GM12878 (cell line): ENCODE measurements around the gene USP4. TPM values are rescaled to one million over a fixed set of nuclear protein-coding genes. Genes with fewer than 3 reads are reported as not detected.

ENCODE experiments used
- ATAC-seq: fragments of 200-7000 bp; cut with Tn5 transposase; 3 replicates; pipeline ENCODE4 v1.9.1; 2020; ENCODE audit warnings: mild to moderate bottlenecking, moderate library complexity
- BruUV-seq: library from RNA; stranded (reverse); fragments of 400-500 nt; replicated peaks from 2 replicates; lab custom pipeline; 2021; lab: Mats Ljungman, UMichigan
- CTCF ChIA-PET: fragments of 300-600 bp; sonication (Branson Sonifier 250); formaldehyde crosslinking; extraction: SDS; loops from one replicate; lab custom pipeline; 2021; ENCODE audit warnings: inconsistent platforms; lab: Yijun Ruan, JAX
- POLR2A ChIA-PET: fragments of 350-600 bp; formaldehyde crosslinking; extraction: SDS; loops from one replicate; lab custom pipeline; 2021; ENCODE audit warnings: inconsistent platforms; lab: Charles Lee
- RAD21 ChIA-PET: fragments of 300-600 bp; sonication (Branson Sonifier 250); formaldehyde crosslinking; loops from one replicate; lab custom pipeline; 2023; ENCODE audit warnings: antibody characterized with exemption; ENCODE audit not compliant: unreplicated experiment; lab: Charles Lee
- SMC1A ChIA-PET: fragments of 300-600 bp; sonication (Branson Sonifier 250); formaldehyde crosslinking; loops from one replicate; lab custom pipeline; 2023; ENCODE audit not compliant: unreplicated experiment, uncharacterized antibody; lab: Charles Lee
- DNase-seq: peaks from one replicate; pipeline ENCODE4 v3.0.0-alpha.2; 2011; ENCODE audit warnings: low read depth, low spot score
- FAIRE-seq: peaks from 3 replicates; lab custom pipeline; 2011; peaks lifted over from hg19 to GRCh38; lab: Jason Lieb, UNC
- H2AFZ ChIP-seq: 2 replicates; pipeline ENCODE4 v1.6.0; 2011; ENCODE audit warnings: low read depth, low read length, control low read depth; ENCODE audit not compliant: control insufficient read depth
- H3K27ac ChIP-seq: 2 replicates; pipeline ENCODE4 v1.5.1; 2011; ENCODE audit warnings: control low read depth; ENCODE audit not compliant: control insufficient read depth, insufficient read depth
- H3K27me3 ChIP-seq, 2 experiments: replicated peaks in 1 of 2; 2 replicates each; pipeline versions ENCODE4 v1.6.0 to v1.6.1; 2011; ENCODE audit warnings: low read length in 1 of 2; ENCODE audit not compliant: control insufficient read depth in 2 of 2, insufficient read depth in 2 of 2
- H3K36me3 ChIP-seq, 2 experiments: 2 replicates each; pipeline ENCODE4 v1.5.1; 2011; ENCODE audit warnings: low read length in 1 of 2; ENCODE audit not compliant: control insufficient read depth in 2 of 2, insufficient read depth in 2 of 2
- H3K4me1 ChIP-seq: 2 replicates; pipeline ENCODE4 v1.6.1; 2011; ENCODE audit warnings: mild to moderate bottlenecking, low read length, moderate library complexity, mixed read lengths; ENCODE audit not compliant: control insufficient read depth, insufficient read depth
- H3K4me2 ChIP-seq: 2 replicates; pipeline ENCODE4 v1.6.0; 2011; ENCODE audit warnings: control low read depth; ENCODE audit not compliant: control insufficient read depth, insufficient read depth
- H3K4me3 ChIP-seq: fragments of 200-600 bp; sonication (generic); 2 replicates; pipeline ENCODE4 v1.5.1; 2016
- H3K79me2 ChIP-seq: 2 replicates; pipeline ENCODE4 v1.6.0; 2011; ENCODE audit warnings: low read length; ENCODE audit not compliant: control insufficient read depth, insufficient read depth
- H3K9ac ChIP-seq: 2 replicates; pipeline ENCODE4 v1.8.0; 2011; ENCODE audit warnings: low read length, control low read depth, mixed read lengths; ENCODE audit not compliant: control insufficient read depth, insufficient read depth
- H3K9me3 ChIP-seq: replicated peaks from 3 replicates; pipeline ENCODE4 v1.5.1; 2011; ENCODE audit warnings: mild to moderate bottlenecking, low read length; ENCODE audit not compliant: control insufficient read depth, insufficient read depth
- H4K20me1 ChIP-seq: 2 replicates; pipeline ENCODE4 v1.6.0; 2011; ENCODE audit not compliant: control insufficient read depth, insufficient read depth
- ATF7 ChIP-seq: fragments of 450-650 bp; IDR thresholded peaks from 2 replicates; pipeline ENCODE4 v1.6.1; 2016; ENCODE audit warnings: low read depth, mild to moderate bottlenecking
- MTA2 ChIP-seq: fragments of 450-650 bp; IDR thresholded peaks from 2 replicates; pipeline ENCODE4 v1.6.1; 2016; ENCODE audit warnings: low read depth, mild to moderate bottlenecking, moderate library complexity
- MYC ChIP-seq: IDR thresholded peaks from 2 replicates; pipeline ENCODE4 v1.6.1; 2011; ENCODE audit warnings: mild to moderate bottlenecking, low read length, moderate library complexity, inconsistent platforms; ENCODE audit not compliant: insufficient read depth, insufficient replicate concordance, insufficient read length, severe bottlenecking
- NFXL1 ChIP-seq: fragments of 450-650 bp; IDR thresholded peaks from 2 replicates; pipeline ENCODE4 v1.6.1; 2017; ENCODE audit warnings: antibody characterized with exemption, mild to moderate bottlenecking, borderline replicate concordance
- NRF1 ChIP-seq: conservative IDR thresholded peaks from 2 replicates; pipeline ENCODE4 v1.6.1; 2011; ENCODE audit warnings: mild to moderate bottlenecking, low read depth, low read length, improper control_type of control experiment
- PAX5 ChIP-seq: IDR thresholded peaks from 2 replicates; pipeline ENCODE4 v1.6.1; 2011; ENCODE audit warnings: low read depth, low read length, borderline replicate concordance
- SPI1 ChIP-seq: IDR thresholded peaks from 2 replicates; pipeline ENCODE4 v1.6.1; 2011; ENCODE audit warnings: low read depth, mild to moderate bottlenecking, low read length, moderate library complexity, borderline replicate concordance; ENCODE audit not compliant: insufficient read depth
- ZNF622 ChIP-seq: fragments of 450-650 bp; IDR thresholded peaks from 2 replicates; pipeline ENCODE4 v1.6.1; 2017; ENCODE audit warnings: mild to moderate bottlenecking, inconsistent platforms
- WGBS: methylation state at CpG from one replicate; pipeline ENCODE4 v1.1.6; 2016; ENCODE audit warnings: low lambda C conversion rate; ENCODE audit not compliant: insufficient replicate concordance, insufficient coverage; ENCODE audit errors: missing lambda C conversion rate; 5-methylcytosine and 5-hydroxymethylcytosine counted together
- in situ Hi-C: fragments of 300-500 bp; cut with MboI; formaldehyde crosslinking; loops from 9 replicates; pipeline ENCODE4 v1.14.3; 2018; ENCODE audit warnings: mixed read lengths
- intact Hi-C: fragments of 100-400 bp; cut with micrococcal nuclease; formaldehyde crosslinking; loops from one replicate; pipeline ENCODE4 v1.14.2; 2022; ENCODE audit not compliant: unreplicated experiment
- polyA plus RNA-seq, 11 experiments: library from polyadenylated mRNA; depleted of rRNA in 4 of 11; unstranded in 6 of 11; stranded (reverse) in 5 of 11; fragments of >200 nt; fragmentation: Nextera tagmentation in 4 of 11; fragmentation: Illumina TruSeq in 1 of 11; extraction: Ambion mirVana in 4 of 11; extraction: Trizol in 1 of 11; gene quantifications; 1 replicate in 1 of 11; 2 replicates in 10 of 11; pipeline versions ENCODE4 v1.2.1 to v1.2.3, GENCODE V29; 2011 to 2016; ENCODE audit warnings: inconsistent platforms in 2 of 11, missing spikeins in 2 of 11, low read depth in 1 of 11
- total RNA-seq, 4 experiments: library from RNA; depleted of rRNA in 3 of 4; stranded (reverse); fragments of >200 nt in 3 of 4; fragmentation: Illumina TruSeq in 1 of 4; extraction: Trizol in 1 of 4; gene quantifications; 2 replicates each; pipeline versions ENCODE4 v1.2.1 to v1.2.3, GENCODE V29; 2013 to 2021
- TF ChIP-seq, protein P1 (sequence below), 3 experiments: IDR thresholded peaks in 2 of 3; conservative IDR thresholded peaks in 1 of 3; 2 replicates each; pipeline ENCODE4 v1.5.1; 2011; ENCODE audit warnings: low read depth in 3 of 3, low read length in 3 of 3, mild to moderate bottlenecking in 3 of 3, control low read depth in 2 of 3, moderate library complexity in 2 of 3, inconsistent platforms in 1 of 3, mixed read lengths in 1 of 3; ENCODE audit not compliant: control insufficient read depth in 2 of 3, insufficient read depth in 1 of 3; ENCODE audit errors: extremely low read depth in 1 of 3
- TF ChIP-seq, protein P2 (sequence below): IDR thresholded peaks from 2 replicates; pipeline ENCODE4 v1.6.1; 2011; ENCODE audit warnings: mild to moderate bottlenecking, low read depth, low read length, moderate library complexity; ENCODE audit not compliant: insufficient replicate concordance

Gene USP4
- total and polyA plus RNA-seq, 10 of the 15 experiments (the other 5 are each of a cell fraction or from before 2014, with no cell fraction given), result 26.5 to 77.1 (median 66.0) TPM

DNA sequence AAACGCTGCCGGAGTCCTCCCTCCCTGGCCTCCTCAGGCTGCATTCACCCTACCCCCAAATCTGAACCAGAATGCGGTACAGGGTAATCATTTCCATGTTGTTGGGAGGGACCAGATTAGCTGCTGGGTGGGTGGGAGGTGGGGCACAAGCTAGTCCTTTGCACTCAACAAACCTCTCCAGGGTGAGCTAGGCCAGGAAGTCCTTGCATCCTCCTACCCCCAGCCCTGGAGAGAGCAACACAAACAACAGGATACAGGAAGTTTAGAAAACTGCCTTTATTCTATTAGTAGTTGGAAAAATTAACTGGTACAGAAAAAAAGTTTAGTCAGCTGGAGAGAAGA is 19.0 kb upstream of the USP4 start:
- peak; percentile 20 for TF ChIP-seq NFXL1
- TF ChIP-seq PAX5, result no peak
- intact Hi-C loops (loop anchor here (1.0 to 5.0 kb wide), 2 partner anchors 19 to 48 kb away; partner anchors contain the start of gene USP4), in situ Hi-C loops (no loop called here)
- Histone ChIP-seq H3K27ac (peak overlapping the region; percentile 96), H3K9me3 (no peaks in the 10 kb centered on the region), H3K79me2 (peaks cover 27% of the 10 kb centered on the region), H2AFZ (peak overlapping the region; percentile 71; the same call in 1 of the 2 replicates), H3K4me1 (peaks cover 11% of the 10 kb centered on the region), H3K36me3 (peaks cover 14 to 30% of the 10 kb centered on the region in 2 experiments), H3K9ac (peak overlapping the region; percentile 94), H3K4me2 (peak overlapping the region; percentile 86), H3K4me3 (peak overlapping the region; percentile 57; the same call in 1 of the 2 replicates), H3K27me3 (no peaks in the 10 kb centered on the region), H4K20me1 (no peaks in the 10 kb centered on the region)
- ChIA-PET SMC1A (interaction anchor here (0.8 to 5.0 kb wide), 9 partner anchors 14 to 90 kb away, joined by 3 to 34 read pairs (median 5); partner anchors contain the start of genes RHOA, TCTA and USP4), CTCF (interaction anchor here (0.7 to 4.1 kb wide), 6 partner anchors 8 to 50 kb away, joined by 3 to 32 read pairs (median 4); partner anchors contain the start of gene USP4), RAD21 (interaction anchor here (0.7 to 2.9 kb wide), 8 partner anchors 14 to 105 kb away, joined by 3 to 31 read pairs (median 5); partner anchors contain the start of genes RHOA, TCTA and USP4), POLR2A (interaction anchor here (0.5 to 4.2 kb wide), 14 partner anchors 14 to 265 kb away, joined by 3 to 40 read pairs (median 4); partner anchors contain the start of genes NICN1, QRICH1, RHOA and USP19)
- peak; percentile 29; the same call in 2 of the 3 replicates for ATAC-seq
- no peak for FAIRE-seq
- WGBS, result 33% methylated on average over 3 of the region's 3 CpGs
- no peak for DNase-seq
- no TSS peak for BruUV-seq

DNA sequence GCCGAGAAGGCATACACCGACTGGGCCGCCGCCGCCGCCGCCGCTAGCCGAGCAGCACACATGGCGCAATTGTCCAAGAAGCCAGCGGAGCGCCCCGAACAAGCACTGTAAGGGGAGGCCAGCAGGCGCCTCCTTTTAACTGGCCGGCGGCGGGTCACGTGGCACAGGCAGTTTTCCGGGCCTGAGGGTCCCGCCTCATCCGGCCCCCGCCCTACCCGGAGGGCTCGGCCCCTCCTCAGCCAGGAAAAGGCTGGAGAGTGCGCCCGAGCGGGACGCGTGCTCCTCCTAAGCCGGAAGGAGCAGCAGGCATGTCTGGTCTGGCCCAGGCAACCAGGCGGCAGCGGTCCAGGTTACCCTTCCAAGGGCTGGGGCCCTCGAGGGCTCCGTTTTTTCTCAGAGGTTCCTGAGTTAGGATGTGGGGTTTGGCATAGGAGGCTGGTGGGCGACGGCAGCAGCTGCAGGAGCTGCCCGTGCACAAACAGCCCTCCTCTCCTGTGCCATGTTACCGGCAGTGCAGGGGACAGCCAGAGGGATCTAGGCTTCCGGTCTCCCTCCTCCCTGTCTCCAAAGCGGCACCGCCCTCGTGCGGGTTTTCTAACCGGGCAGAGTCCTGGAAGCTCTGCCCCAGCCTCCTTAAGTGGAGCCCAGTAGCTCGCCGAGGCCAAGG is 18.5 kb upstream of the USP4 start, which contains the start of gene GPX1:
Gene GPX1, minus strand, starts transcription at position 137 of the 667 bp plus-strand sequence. Its CDS starts 75 bp downstream, at position 62.
- peaks cover 27% of the 10 kb centered on the region for H3K79me2 ChIP-seq
- H3K9me3 ChIP-seq, result no peaks in the 10 kb centered on the region
- ChIA-PET SMC1A (interaction anchor here (0.8 to 5.0 kb wide), 12 partner anchors 13 to 91 kb away, joined by 3 to 34 read pairs (median 4); partner anchors contain the start of genes RHOA, TCTA and USP4), RAD21 (interaction anchor here (0.7 to 2.9 kb wide), 8 partner anchors 13 to 105 kb away, joined by 3 to 31 read pairs (median 5); partner anchors contain the start of genes RHOA, TCTA and USP4), CTCF (interaction anchor here (0.7 to 4.1 kb wide), 10 partner anchors 8 to 91 kb away, joined by 3 to 32 read pairs (median 4); partner anchors contain the start of gene USP4), POLR2A (interaction anchor here (0.5 to 4.2 kb wide), 14 partner anchors 14 to 264 kb away, joined by 3 to 40 read pairs (median 4); partner anchors contain the start of genes NICN1, QRICH1, RHOA and USP19)
- peak within 1 kb of the TSS; percentile 96 for H3K27ac ChIP-seq
- H3K9ac ChIP-seq, result peak within 1 kb of the TSS; percentile 94
- FAIRE-seq, result peak; percentile 49
- H3K4me3 ChIP-seq, result peak within 1 kb of the TSS; percentile 98
- H3K36me3 ChIP-seq, result peaks cover 10 to 30% of the 10 kb centered on the region in 2 experiments
- ATAC-seq, result peak; percentile 93
- intact Hi-C loops, result loop anchor here (1.0 to 5.0 kb wide), 2 partner anchors 18 to 49 kb away; partner anchors contain the start of gene USP4
- peaks cover 11% of the 10 kb centered on the region for H3K4me1 ChIP-seq
- peak; percentile 70 for DNase-seq
- H2AFZ ChIP-seq, result peak within 1 kb of the TSS; percentile 71
- H4K20me1 ChIP-seq, result no peaks in the 10 kb centered on the region
- H3K27me3 ChIP-seq, result no peaks in the 10 kb centered on the region
- TSS peak; percentile 96 for BruUV-seq
- in situ Hi-C loops, result no loop called here
- 4% methylated on average over 46 of the region's 46 CpGs for WGBS
- peak within 1 kb of the TSS; percentile 92 for H3K4me2 ChIP-seq
- TF ChIP-seq, protein P1, sequence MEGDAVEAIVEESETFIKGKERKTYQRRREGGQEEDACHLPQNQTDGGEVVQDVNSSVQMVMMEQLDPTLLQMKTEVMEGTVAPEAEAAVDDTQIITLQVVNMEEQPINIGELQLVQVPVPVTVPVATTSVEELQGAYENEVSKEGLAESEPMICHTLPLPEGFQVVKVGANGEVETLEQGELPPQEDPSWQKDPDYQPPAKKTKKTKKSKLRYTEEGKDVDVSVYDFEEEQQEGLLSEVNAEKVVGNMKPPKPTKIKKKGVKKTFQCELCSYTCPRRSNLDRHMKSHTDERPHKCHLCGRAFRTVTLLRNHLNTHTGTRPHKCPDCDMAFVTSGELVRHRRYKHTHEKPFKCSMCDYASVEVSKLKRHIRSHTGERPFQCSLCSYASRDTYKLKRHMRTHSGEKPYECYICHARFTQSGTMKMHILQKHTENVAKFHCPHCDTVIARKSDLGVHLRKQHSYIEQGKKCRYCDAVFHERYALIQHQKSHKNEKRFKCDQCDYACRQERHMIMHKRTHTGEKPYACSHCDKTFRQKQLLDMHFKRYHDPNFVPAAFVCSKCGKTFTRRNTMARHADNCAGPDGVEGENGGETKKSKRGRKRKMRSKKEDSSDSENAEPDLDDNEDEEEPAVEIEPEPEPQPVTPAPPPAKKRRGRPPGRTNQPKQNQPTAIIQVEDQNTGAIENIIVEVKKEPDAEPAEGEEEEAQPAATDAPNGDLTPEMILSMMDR (IDR thresholded peaks at IDR 0.05 in 2 of 3, conservative IDR thresholded peaks at IDR 0.05 in 1 of 3; ENCODE audit: control insufficient read depth in 2 of 3, extremely low read depth in 1 of 3, insufficient read depth in 1 of 3, low read depth in 3 of 3, low read length in 3 of 3), result no peak
- TF ChIP-seq, protein P2, sequence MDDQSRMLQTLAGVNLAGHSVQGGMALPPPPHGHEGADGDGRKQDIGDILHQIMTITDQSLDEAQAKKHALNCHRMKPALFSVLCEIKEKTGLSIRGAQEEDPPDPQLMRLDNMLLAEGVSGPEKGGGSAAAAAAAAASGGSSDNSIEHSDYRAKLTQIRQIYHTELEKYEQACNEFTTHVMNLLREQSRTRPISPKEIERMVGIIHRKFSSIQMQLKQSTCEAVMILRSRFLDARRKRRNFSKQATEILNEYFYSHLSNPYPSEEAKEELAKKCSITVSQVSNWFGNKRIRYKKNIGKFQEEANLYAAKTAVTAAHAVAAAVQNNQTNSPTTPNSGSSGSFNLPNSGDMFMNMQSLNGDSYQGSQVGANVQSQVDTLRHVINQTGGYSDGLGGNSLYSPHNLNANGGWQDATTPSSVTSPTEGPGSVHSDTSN, result no peak
- no peak for TF ChIP-seq SPI1
- TF ChIP-seq ATF7, result 0 out of 2 replicates have a peak, but pooled peaks have one; percentile 17
- TF ChIP-seq MTA2, result no peak
- TF ChIP-seq ZNF622, result no peak
- TF ChIP-seq NRF1, result no peak
- TF ChIP-seq MYC, result peak; percentile 51
